Nephron progenitor cell (in vitro differentiated cells): ENCODE data around the gene DMRT3.
"Not testable (repeated sequence)": the region's sequence is repeated elsewhere in the genome, so short reads cannot be mapped to it uniquely, and the experiment has no call there.

Experiments used
- DNase-seq: peaks from one replicate; pipeline ENCODE4 v3.0.0; 2021
- H3K27ac Mint-ChIP-seq: 2 replicates; pipeline ENCODE4 v1.8.0; 2021; ENCODE audit warnings: mild to moderate bottlenecking, moderate library complexity, mixed read lengths
- H3K27me3 Mint-ChIP-seq: 2 replicates; pipeline ENCODE4 v1.8.0; 2021; ENCODE audit warnings: mild to moderate bottlenecking, low read depth, mixed read lengths; ENCODE audit not compliant: poor library complexity
- H3K36me3 Mint-ChIP-seq: 2 replicates; pipeline ENCODE4 v1.8.0; 2021; ENCODE audit warnings: low read depth, mixed read lengths
- H3K4me1 Mint-ChIP-seq: 2 replicates; pipeline ENCODE4 v1.8.0; 2021; ENCODE audit warnings: mixed read lengths
- H3K4me3 Mint-ChIP-seq: 2 replicates; pipeline ENCODE4 v1.8.0; 2021; ENCODE audit warnings: mild to moderate bottlenecking, moderate library complexity, mixed read lengths
- H3K9me3 Mint-ChIP-seq: 2 replicates; pipeline ENCODE4 v1.8.0; 2021; ENCODE audit warnings: mild to moderate bottlenecking, moderate library complexity, mixed read lengths
- TF ChIP-seq, protein P1 (sequence below): fragments of 200-600 bp; sonication (generic); IDR thresholded peaks from 2 replicates; pipeline ENCODE4 v1.5.0; 2021; ENCODE audit warnings: antibody characterized with exemption

Gene DMRT3

DNA sequence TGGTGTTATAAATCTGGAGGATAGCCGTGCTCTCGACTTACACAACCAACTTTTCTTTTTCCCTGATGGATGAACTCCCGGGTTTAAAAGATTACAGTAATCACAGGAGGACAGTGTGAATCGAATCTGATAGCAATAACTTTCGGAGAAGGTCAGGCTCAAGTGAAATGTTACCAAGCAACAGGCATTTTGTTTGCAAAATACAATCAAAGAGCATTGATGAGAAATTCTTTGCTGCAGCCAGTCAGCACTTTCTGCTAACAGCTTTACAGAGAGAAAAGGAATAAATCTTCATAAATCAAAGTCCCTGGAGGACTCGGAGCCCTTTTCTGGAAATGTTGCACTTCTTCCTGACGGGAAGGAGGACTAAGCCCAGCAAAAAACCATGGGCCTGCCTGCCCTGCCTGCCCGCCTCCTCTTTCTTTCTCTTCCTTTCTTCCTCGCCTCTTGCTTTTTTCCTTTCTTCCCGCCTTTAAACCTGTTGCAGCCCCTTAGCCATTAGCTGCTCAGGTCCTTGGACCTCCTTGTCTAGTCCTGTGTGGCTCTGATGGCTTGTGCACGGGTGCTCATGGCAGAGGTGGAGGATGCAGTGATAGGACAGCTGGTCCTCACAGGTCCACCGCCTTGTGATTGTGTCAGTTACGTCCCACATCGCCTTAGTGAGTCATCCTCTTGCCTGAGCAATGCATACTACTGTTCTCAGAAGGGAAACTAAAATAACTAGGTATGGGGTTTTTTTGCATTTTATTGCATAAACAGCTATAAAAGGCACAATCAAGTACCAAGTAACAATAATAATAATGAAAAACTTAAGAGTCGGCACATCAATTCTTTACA lies 6.2 kb downstream of the DMRT3 start:
- peak overlapping the region; percentile 55 for H3K4me3 Mint-ChIP-seq
- peaks cover 50% of the 10 kb centered on the region for H3K4me1 Mint-ChIP-seq
- no peak for DNase-seq
- no peaks in the 10 kb centered on the region for H3K9me3 Mint-ChIP-seq
- peaks cover 99% of the 10 kb centered on the region for H3K27me3 Mint-ChIP-seq
- TF ChIP-seq, protein P1, sequence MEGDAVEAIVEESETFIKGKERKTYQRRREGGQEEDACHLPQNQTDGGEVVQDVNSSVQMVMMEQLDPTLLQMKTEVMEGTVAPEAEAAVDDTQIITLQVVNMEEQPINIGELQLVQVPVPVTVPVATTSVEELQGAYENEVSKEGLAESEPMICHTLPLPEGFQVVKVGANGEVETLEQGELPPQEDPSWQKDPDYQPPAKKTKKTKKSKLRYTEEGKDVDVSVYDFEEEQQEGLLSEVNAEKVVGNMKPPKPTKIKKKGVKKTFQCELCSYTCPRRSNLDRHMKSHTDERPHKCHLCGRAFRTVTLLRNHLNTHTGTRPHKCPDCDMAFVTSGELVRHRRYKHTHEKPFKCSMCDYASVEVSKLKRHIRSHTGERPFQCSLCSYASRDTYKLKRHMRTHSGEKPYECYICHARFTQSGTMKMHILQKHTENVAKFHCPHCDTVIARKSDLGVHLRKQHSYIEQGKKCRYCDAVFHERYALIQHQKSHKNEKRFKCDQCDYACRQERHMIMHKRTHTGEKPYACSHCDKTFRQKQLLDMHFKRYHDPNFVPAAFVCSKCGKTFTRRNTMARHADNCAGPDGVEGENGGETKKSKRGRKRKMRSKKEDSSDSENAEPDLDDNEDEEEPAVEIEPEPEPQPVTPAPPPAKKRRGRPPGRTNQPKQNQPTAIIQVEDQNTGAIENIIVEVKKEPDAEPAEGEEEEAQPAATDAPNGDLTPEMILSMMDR, result no peak
- H3K27ac Mint-ChIP-seq, result peak overlapping the region; percentile 18
- H3K36me3 Mint-ChIP-seq, result peaks cover 14% of the 10 kb centered on the region

DNA sequence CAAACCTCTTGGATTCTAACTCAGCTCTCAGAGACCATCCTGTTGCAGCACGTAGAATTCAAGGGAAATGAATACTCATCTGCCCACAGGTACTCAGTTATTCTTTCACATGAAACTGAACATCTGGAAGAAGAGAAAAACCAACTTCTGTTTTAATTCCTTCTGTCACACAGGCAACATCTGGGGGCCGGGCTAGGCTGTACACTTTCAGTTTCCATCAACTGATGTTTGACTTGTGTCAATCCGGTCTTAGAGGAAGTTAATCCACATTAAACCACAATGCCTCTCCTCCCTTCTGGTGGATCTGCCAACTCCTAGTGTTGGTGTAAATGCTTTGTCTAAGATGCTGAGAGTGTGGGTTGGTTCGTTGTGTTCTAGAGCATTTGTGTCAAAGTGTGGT lies 17.6 kb downstream of the DMRT3 start:
- Mint-ChIP-seq H3K27ac (no peak overlapping the region), H3K4me1 (peaks cover 14% of the 10 kb centered on the region)

DNA sequence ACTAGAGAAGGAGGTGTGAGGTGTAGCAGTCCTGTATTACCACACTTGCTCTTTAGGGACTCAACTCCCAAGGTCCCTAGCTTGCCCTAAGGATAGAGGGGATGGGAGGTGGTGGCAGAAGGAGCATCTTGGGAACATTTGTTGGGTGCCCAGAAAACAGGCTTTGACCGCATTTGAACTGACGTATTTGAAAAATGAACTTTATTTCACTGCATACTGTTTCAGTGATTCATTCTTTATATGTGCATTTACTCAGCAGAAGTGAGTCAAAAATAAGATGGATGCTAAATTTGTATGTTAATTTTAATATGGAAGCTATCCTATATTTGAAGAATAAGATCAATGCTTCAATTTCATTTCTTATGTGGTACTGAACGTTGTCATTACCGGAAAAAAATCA lies 18.7 kb downstream of the DMRT3 start:
- Mint-ChIP-seq H3K27ac (no peak overlapping the region), H3K36me3 (peaks cover 22% of the 10 kb centered on the region), H3K27me3 (peaks cover 55% of the 10 kb centered on the region), H3K4me3 (no peak overlapping the region), H3K9me3 (peaks cover 29% of the 10 kb centered on the region), H3K4me1 (peaks cover 8% of the 10 kb centered on the region)
- no peak for DNase-seq
- TF ChIP-seq, protein P1, result no peak

More for the DNA sequence above, 17.6 kb downstream of the DMRT3 start:
- Mint-ChIP-seq H3K4me3 (no peak overlapping the region), H3K9me3 (peaks cover 20% of the 10 kb centered on the region), H3K36me3 (peaks cover 29% of the 10 kb centered on the region), H3K27me3 (peaks cover 67% of the 10 kb centered on the region)
- TF ChIP-seq, protein P1, result no peak
- no peak for DNase-seq

DNA sequence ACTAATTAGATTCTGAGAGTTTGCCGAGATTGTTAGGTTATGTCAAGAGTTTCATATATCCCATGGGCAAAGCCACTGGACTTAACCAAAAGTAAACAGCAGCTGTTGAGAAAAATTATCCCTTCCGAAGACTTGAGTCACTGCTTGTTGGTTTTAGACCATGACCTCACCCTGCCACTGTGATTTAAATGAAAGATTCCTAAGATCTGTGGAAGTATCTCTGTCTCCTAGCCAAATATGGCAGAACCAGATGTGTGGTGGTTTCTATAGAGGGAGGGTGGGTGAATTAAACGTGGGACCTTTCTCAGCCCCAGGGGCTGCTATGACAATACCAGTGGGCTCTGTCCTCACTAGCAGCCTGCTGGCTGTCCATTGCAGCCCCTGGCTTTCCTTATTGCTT lies 19.3 kb downstream of the DMRT3 start:
- no peak overlapping the region for H3K4me3 Mint-ChIP-seq
- peaks cover 51% of the 10 kb centered on the region for H3K27me3 Mint-ChIP-seq
- TF ChIP-seq, protein P1, result no peak
- peaks cover 16% of the 10 kb centered on the region for H3K36me3 Mint-ChIP-seq
- peaks cover 29% of the 10 kb centered on the region for H3K9me3 Mint-ChIP-seq
- H3K4me1 Mint-ChIP-seq, result peaks cover 8% of the 10 kb centered on the region
- H3K27ac Mint-ChIP-seq, result no peak overlapping the region
- no peak for DNase-seq

DNA sequence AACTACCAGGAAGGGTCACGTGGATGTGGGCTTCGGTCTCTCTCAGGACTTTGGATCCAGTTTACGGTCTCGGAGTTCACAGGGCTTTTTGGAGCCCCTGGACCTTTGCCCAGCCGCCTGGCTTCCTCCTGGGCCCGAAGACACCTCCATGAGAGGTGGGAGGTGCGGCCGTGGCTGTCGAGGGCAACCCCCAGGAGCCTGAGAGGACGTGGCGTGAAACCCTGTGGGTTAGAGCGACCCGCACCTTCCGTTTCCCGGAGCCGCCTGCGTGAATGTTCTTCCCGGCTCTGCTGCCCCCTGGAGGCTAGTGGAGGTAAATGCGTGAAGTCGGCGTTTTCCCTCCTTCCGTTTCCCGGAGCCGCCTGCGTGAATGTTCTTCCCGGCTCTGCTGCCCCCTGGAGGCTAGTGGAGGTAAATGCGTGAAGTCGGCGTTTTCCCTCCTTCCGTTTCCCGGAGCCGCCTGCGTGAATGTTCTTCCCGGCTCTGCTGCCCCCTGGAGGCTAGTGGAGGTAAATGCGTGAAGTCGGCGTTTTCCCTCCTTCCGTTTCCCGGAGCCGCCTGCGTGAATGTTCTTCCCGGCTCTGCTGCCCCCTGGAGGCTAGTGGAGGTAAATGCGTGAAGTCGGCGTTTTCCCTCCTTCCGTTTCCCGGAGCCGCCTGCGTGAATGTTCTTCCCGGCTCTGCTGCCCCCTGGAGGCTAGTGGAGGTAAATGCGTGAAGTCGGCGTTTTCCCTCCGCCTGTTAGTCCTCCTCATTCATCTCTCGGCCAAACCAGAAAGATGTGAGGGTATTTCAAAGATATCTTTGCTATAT lies 22.1 kb downstream of the DMRT3 start:
- not testable (repeated sequence) for H3K4me1 Mint-ChIP-seq, H3K4me3 Mint-ChIP-seq, H3K27ac Mint-ChIP-seq, H3K36me3 Mint-ChIP-seq
- DNase-seq, result peak; percentile 43
- TF ChIP-seq, protein P1, result peak; percentile 73
- H3K9me3 Mint-ChIP-seq, result peaks cover 29% of the 10 kb centered on the region
- H3K27me3 Mint-ChIP-seq, result peaks cover 27% of the 10 kb centered on the region
